ENCODE data around the gene UNKL. TPM values are rescaled to one million over a fixed set of nuclear protein-coding genes. Genes with fewer than 3 reads are reported as not detected.

Gene UNKL
- total RNA-seq, 2 donors from 2014 or later: 11.2 to 21.4 TPM

GRCh38 chr16:1387331-1387730 is 27.2 kb downstream of the UNKL start:
- ATAC-seq (no peak), DNase-seq (no peak)
- H3K9me3 ChIP-seq: no peaks in the 10 kb centered on the region
- H3K4me1 ChIP-seq: no peaks in the 10 kb centered on the region
- no peak overlapping the region for H3K4me3 ChIP-seq
- no peak overlapping the region for H3K27ac ChIP-seq
- no peaks in the 10 kb centered on the region for H3K27me3 ChIP-seq
- intact Hi-C loops (cut with DNase I): no loop called here
- 80 to 91% methylated on average over 2 to 16 of the region's 16 CpGs for WGBS, 2 donors
- no peak for TF ChIP-seq POLR2A (IDR thresholded peaks at IDR 0.05)
- TF ChIP-seq, protein P1, sequence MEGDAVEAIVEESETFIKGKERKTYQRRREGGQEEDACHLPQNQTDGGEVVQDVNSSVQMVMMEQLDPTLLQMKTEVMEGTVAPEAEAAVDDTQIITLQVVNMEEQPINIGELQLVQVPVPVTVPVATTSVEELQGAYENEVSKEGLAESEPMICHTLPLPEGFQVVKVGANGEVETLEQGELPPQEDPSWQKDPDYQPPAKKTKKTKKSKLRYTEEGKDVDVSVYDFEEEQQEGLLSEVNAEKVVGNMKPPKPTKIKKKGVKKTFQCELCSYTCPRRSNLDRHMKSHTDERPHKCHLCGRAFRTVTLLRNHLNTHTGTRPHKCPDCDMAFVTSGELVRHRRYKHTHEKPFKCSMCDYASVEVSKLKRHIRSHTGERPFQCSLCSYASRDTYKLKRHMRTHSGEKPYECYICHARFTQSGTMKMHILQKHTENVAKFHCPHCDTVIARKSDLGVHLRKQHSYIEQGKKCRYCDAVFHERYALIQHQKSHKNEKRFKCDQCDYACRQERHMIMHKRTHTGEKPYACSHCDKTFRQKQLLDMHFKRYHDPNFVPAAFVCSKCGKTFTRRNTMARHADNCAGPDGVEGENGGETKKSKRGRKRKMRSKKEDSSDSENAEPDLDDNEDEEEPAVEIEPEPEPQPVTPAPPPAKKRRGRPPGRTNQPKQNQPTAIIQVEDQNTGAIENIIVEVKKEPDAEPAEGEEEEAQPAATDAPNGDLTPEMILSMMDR (IDR thresholded peaks at IDR 0.05): no peak
- no peaks in the 10 kb centered on the region for H3K36me3 ChIP-seq (replicated peaks in 1 of 2; ENCODE audit: insufficient read depth in 1 of 2, low read depth in 2 of 2)

- Histone ChIP-seq H3K27ac (no peak overlapping the region), H3K4me3 (no peak overlapping the region), H3K36me3 (replicated peaks in 1 of 2; ENCODE audit: insufficient read depth in 1 of 2, low read depth in 2 of 2) (peaks cover 0 to 3% of the 10 kb centered on the region in 2 donors), H3K4me1 (peaks cover under 1% of the 10 kb centered on the region), H3K9me3 (no peaks in the 10 kb centered on the region), H3K27me3 (no peaks in the 10 kb centered on the region)
- intact Hi-C loops (cut with DNase I): no loop called here
- TF ChIP-seq, protein P1 (IDR thresholded peaks at IDR 0.05): no peak
- no peak for TF ChIP-seq POLR2A (IDR thresholded peaks at IDR 0.05)
- 94 to 96% methylated on average over 35 to 39 of the region's 39 CpGs for WGBS, 2 donors
- DNase-seq: no peak
- ATAC-seq: no peak
Measured at GRCh38 chr16:1385232-1385631, 29.3 kb downstream of the UNKL start.

DNA sequence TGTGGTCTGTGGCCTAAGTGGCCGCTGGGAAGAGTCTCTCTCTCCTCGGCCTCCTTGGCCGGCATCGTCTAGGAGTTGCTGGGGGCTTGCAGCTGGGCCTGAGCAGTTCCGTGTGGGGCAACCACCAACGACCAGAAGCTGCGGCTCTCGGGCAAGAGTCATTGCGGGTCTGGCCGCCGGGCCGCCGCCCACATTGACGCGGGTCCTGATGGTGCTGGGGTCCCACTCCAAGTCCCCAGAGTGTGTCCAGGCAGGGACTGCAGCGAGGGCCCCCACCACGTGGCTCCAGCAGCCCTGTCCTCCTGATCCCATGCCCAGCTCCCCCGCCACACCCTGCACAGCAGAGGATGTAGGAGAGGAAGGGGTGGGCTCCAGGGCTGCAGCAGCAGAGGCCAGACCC is 30.9 kb downstream of the UNKL start:
- Histone ChIP-seq H3K4me3 (no peak overlapping the region), H3K4me1 (peaks cover 15% of the 10 kb centered on the region), H3K27ac (no peak overlapping the region), H3K36me3 (replicated peaks in 1 of 2; ENCODE audit: insufficient read depth in 1 of 2, low read depth in 2 of 2) (peaks cover 0 to 3% of the 10 kb centered on the region in 2 donors), H3K9me3 (no peaks in the 10 kb centered on the region), H3K27me3 (no peaks in the 10 kb centered on the region)
- DNase-seq (no peak), ATAC-seq (no peak)
- 90 to 100% methylated on average over 1 to 18 of the region's 18 CpGs for WGBS, 2 donors
- TF ChIP-seq, protein P1 (IDR thresholded peaks at IDR 0.05): no peak
- no peak for TF ChIP-seq POLR2A (IDR thresholded peaks at IDR 0.05)
- intact Hi-C loops (cut with DNase I): no loop called here

DNA sequence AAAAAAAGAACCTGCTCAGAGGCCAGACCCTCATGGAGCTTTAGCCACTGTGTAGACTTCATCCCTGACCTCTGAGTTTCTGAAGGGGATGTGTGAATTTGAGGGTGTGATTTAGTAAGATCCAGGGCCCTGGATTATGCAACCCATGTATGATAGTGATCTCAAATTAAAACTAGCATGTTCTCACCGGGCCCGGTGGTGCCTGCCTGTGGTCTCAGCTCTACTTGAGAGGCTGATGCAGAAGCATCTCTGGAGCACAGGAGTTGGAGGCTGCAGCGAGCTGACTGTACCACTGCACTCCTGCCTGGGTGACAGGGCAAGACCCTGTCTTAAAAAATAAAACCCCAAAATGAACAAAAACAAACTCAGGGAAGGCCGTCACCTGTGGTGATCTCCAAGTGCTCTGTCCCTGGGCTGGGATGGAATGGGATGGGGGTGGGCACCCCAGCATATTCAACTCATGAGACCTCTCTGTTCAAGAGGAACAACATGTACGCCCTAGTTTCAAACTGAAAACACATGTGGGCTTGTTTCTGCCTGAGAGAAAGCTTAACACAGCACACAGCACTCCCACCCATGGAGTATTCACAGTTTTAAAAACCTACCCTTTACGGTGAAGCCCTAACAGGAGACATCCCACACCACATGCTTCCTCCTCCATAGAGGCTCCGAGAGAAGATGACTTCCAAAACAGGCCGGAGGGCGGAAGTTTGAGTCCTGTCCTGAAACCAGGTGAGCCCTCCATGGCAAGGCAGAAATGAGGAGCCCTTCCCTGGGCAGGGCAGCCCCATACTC is 32.7 kb downstream of the UNKL start:
- peaks cover 18% of the 10 kb centered on the region for H3K4me1 ChIP-seq
- peaks cover 0 to 3% of the 10 kb centered on the region in 2 donors for H3K36me3 ChIP-seq (replicated peaks in 1 of 2; ENCODE audit: insufficient read depth in 1 of 2, low read depth in 2 of 2)
- intact Hi-C loops (cut with DNase I): no loop called here
- TF ChIP-seq, protein P1 (IDR thresholded peaks at IDR 0.05): no peak
- TF ChIP-seq POLR2A (IDR thresholded peaks at IDR 0.05): no peak
- no peaks in the 10 kb centered on the region for H3K27me3 ChIP-seq
- 90 to 91% methylated on average over 5 to 9 of the region's 9 CpGs for WGBS, 2 donors
- ATAC-seq: no peak
- no peaks in the 10 kb centered on the region for H3K9me3 ChIP-seq
- DNase-seq: no peak
- H3K27ac ChIP-seq: no peak overlapping the region
- no peak overlapping the region for H3K4me3 ChIP-seq

DNA sequence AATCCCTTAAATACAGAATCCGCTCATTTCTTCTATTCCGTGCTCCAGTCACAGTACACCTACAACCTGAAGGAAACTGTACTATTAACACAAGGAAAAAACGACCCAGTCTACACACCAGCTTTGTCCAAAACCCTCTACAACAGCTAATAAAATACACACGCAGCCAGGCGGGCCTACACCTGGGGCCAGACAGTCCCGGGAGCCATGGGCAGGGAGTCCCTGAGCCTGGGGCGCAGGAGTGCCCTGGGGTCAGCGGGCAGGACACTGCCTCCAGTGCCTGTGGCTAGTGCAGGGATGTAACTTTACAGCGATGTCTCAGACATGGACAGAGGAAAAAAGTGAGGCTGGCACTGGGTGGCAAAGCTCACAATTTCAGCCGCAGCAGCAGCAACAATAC is 34.3 kb downstream of the UNKL start:
- ATAC-seq (no peak), DNase-seq (no peak)
- TF ChIP-seq POLR2A (IDR thresholded peaks at IDR 0.05): no peak
- TF ChIP-seq, protein P1 (IDR thresholded peaks at IDR 0.05): no peak
- Histone ChIP-seq H3K27ac (no peak overlapping the region), H3K4me1 (peaks cover 18% of the 10 kb centered on the region), H3K4me3 (peak overlapping the region in 1 of 2 donors; percentile 17), H3K27me3 (no peaks in the 10 kb centered on the region), H3K36me3 (replicated peaks in 1 of 2; ENCODE audit: insufficient read depth in 1 of 2, low read depth in 2 of 2) (peaks cover 0 to 3% of the 10 kb centered on the region in 2 donors), H3K9me3 (no peaks in the 10 kb centered on the region)
- 80% methylated on average over 6 to 10 of the region's 10 CpGs for WGBS, 2 donors
- intact Hi-C loops (cut with DNase I): no loop called here
